SK-MEL-5 (cell line): ENCODE results near the gene SF3B4. TPM values are rescaled to one million over a fixed set of nuclear protein-coding genes. Genes with fewer than 3 reads are reported as not detected.
"Not testable (repeated sequence)": the region's sequence is repeated elsewhere in the genome, so short reads cannot be mapped to it uniquely, and the experiment has no call there.

Experiments used
- DNase-seq: peaks from one replicate; pipeline ENCODE4 v3.0.0-alpha.2; 2016; ENCODE audit warnings: low read depth, low spot score
- in situ Hi-C: cut with HindIII; loops from 2 replicates; pipeline ENCODE4 v1.10.0; 2016; ENCODE audit warnings: low sequenced_read_pairs, high pct_unique_total_duplicates, low pct_unique_long_range_greater_than_20kb
- total RNA-seq: library from RNA; depleted of rRNA; stranded (reverse); fragments of >200 nt; shearing (Covaris generic); gene quantifications from 2 replicates; pipeline ENCODE4 v1.2.3, GENCODE V29; 2014

SF3B4 gene
- total RNA-seq, 1 experiment from 2014 or later, result 15.4 TPM

DNA sequence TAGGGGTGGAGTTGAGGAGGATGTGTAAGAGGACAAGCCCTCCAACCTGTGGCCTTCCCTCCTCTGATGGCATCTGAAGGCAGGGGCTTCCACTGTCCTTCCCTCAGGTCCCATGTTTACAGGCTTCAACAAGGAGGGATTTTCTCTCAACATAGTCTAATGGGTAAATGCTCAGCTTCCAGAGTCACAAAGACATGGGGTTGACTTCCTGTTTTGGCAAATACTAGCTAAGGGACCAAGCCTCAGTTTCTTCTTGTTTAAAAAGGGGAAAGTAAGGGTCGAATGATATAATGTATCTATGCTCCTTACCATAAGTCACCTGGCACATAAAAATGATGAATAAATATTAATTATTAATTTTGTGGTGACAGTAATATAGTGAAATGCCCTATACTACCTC lies 13.1 kb downstream of the SF3B4 start:
- DNase-seq, result no peak
- in situ Hi-C loops, result no loop called here

DNA sequence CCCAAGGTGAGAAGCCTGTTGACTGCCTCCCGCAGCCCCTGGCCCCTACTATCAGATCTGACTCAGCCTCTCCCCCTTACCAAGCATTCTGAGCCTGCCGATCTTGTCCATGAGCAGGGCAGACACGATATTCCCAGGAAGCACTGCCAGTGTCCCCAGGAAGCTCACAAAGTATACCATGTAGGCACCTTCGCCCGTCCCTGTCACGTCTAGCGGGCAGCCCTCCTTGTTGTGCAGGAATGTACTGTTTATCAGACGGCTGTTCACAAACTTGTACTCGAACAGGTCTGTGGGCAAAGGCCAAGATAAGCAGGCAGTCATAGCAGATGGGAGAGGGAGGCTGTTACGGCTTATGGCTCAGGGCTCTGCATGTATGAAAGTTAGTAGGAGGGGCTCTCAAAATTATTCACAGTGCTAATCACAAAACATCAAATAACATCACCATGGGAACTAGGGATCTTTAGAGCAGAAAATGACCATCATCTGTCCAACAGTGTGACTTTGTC lies 21.0 kb downstream of the SF3B4 start:
- in situ Hi-C loops, result no loop called here
- no peak for DNase-seq

DNA sequence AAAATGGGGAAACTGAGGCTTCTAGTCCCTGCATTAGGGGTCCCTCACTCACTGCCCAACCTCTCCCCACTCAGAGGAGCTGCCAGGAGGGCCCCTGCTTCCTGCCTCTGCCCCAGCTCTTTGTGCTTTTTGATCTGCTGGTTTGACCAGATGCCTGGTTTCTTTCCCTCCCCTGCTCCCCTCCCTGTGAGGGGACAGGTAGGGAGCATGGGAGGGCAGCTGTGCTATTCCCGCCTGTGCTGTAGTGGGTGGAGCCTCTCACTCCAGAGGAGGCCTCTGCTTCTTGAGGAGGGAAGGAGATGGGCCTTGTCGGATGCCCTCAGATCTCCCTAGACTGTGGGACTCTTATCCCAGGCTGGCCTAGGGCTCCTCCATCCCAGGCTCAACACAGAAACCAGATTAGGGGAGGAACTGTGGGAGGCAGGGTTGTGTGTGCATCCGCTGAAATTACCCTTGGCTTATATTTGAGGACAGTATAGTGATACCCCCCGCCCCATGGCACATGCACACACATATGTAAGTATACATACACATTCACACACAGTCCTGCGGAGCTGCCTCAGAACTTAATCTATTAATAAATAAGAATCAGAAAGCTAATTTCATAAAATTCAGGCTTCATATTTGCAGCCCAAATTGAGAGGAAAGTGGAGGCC lies 23.6 kb downstream of the SF3B4 start:
- no peak for DNase-seq
- in situ Hi-C loops, result no loop called here

DNA sequence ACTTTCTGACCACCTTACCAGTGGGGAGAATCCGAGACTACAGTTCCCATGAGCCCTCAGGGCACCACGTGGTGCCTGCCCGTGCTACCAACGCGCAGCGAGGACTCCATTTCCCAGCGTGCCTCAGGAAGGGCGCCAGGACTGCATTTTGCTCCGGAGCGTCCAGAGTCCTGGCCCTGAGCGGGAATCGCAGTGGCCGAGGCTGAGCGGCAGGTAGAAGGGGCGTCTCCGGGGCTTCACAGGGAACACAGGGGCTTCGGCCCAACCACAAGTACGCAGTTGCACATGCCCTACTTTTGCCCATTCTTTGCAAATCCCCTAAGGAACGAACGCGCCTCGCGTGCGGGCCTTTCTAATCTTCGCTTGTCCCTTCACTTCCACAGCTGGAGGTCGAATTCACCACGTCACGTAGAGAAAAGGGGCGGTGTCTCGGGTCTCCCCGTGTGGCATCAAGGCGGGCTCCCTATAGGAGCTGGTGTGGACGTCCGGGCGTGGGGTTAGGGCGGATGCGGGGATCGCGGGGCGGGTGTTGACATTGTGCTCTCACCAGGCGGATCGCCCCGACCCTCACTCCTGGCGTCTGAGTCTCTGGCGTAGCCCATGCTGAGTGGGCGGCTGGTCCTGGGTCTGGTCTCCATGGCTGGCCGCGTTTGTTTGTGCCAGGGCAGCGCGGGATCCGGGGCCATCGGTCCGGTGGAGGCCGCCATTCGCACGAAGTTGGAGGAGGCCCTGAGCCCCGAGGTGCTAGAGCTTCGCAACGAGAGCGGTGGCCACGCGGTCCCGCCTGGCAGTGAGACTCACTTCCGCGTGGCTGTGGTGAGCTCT lies 27.9 kb downstream of the SF3B4 start, which contains the start of gene BOLA1:
Gene BOLA1, plus strand, starts transcription at position 109 of the 825 bp plus-strand sequence. Its CDS starts 492 bp downstream, at position 601.
- in situ Hi-C loops, result no loop called here
- DNase-seq, result peak; percentile 96

DNA sequence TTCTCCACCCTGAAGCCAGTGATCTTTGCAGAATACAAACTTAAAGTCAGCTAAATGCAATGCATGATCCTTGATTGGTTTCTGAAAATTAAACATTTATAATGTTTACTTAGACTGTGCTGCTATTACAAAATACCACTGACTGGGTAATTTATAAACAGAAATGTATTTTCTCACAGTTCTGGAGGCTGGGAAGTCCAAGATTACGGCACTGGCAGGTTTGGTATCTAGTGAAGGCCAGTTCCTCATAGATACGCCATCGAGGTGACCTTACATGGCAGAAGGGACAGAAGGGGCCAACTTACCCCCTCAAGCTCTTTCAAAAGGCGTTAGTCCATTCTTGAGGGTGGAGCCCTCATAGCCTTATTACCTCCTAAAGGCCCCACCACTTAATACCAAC lies 31.0 kb downstream of the SF3B4 start:
- in situ Hi-C loops, result no loop called here
- DNase-seq, result no peak

DNA sequence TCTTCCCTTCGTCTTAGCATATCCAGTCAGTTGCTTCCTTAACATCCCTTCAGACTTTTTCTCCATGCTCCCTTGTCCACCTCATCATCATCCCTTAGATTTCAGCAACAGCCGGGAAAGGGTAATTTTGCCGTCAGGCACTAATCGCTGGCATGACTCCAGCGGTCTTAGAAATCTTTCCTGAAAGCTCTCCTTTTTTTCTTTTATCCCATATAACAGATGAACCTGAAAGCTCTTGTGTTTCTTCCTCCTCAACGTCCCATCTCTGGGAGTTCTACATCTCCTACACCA lies 38.7 kb downstream of the SF3B4 start:
- DNase-seq, result peak; percentile 60
- in situ Hi-C loops, result no loop called here

DNA sequence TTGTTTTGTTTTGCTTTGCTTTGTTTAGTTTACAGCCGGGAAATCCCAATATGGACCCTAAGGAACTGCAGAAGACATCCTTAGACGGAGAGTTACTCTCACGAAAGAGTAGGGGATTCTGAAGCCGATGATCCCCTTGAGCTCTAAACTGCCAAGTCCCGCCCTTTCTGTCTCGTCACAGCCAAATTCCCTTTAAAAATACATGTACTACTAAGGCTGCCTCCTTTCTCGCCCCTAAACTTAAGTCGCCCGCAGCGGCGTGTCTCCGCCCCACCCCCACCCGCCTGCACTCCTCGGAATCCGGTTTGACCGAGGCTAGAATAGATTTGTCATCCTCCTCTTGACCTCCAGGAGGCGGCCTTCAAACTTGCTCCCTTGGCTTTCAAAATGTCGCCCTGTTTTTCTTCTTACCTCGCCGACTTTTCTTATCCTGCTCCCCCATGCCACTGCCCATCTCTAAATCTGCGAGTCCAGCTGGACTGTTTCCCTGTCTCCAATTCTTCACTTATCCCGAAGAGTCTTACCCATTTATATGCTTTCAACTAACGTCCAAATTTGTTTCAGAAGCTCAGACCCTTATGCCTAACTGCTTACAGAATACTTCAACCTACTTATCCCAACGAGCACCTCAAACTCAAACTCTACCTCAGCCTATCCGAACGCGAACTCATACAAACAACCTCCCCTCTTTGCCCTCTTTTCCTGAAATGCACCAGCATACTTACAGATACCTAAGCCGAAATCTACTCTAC lies 39.2 kb downstream of the SF3B4 start:
- peak; percentile 95 for DNase-seq
- in situ Hi-C loops, result no loop called here

DNA sequence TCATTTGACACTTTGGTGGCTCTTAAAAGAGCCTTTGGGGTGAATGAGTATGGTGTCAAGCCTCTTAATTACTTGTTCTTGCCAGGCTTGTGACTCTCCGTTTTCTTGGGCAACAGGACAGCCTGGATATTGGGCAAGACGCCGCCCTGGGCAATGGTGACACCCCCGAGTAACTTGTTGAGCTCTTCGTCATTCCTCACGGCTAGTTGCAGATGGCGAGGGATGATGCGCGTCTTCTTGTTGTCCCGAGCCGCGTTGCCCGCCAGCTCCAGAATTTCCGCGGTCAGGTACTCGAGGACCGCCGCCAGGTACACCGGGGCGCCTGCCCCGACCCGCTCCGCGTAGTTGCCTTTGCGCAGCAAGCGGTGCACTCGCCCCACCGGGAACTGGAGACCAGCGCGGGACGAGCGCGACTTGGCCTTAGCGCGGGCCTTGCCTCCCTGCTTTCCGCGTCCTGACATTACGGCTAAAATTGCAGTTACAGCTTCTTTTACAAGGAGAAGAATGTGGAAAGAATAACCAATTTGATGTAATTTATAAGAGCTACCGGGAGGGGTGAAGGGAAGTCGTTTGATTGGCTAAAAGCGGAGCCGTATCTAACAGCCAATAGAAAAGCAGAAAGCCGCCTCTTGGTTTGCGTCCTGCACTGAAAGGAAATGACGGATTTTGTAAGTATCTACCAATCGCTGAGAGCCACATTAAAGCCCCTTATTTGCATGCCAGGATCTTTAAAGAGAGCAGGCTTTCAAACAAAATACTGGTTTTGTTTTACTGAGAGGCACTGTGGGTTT lies 40.0 kb downstream of the SF3B4 start:
- in situ Hi-C loops, result no loop called here
- DNase-seq, result peak; percentile 99

DNA sequence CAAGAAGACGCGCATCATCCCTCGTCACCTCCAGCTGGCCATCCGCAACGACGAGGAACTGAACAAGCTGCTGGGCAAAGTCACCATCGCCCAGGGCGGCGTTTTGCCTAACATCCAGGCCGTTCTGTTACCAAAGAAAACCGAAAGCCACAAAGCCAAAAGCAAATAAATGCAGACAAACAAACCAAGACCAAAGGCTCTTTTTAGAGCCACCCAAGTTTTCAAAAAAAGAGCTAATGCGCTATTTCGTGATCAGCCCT lies 40.5 kb downstream of the SF3B4 start:
- DNase-seq, in situ Hi-C loops: not testable (repeated sequence)

DNA sequence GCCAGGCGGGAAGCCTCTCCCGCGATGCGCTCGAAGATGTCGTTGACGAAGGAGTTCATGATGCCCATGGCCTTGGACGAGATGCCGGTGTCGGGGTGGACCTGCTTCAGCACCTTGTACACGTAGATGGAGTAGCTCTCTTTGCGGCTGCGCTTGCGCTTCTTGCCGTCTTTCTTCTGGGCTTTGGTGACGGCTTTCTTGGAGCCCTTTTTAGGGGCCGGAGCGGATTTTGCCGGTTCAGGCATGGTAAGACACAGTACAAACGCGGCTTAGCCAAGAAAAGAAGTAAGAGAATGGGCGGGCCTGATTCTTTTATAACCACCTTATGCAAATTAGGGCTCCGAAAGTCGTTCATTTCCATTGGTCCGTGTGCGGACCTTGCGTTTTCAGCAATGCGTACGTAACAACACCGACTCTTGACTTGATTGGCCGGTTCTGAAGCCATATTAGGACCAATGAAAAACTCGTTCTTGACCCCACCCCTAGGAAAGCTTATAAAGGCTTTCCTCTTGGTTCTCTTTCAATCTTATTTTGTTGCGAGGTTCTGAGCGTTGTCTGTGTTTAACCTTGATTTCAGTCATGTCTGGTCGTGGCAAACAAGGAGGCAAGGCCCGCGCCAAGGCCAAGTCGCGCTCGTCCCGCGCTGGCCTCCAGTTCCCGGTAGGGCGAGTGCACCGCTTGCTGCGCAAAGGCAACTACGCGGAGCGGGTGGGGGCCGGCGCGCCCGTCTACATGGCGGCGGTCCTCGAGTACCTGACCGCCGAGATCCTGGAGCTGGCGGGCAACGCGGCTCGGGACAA lies 41.0 kb downstream of the SF3B4 start:
- DNase-seq, result peak; percentile 100
- in situ Hi-C loops, result no loop called here

DNA sequence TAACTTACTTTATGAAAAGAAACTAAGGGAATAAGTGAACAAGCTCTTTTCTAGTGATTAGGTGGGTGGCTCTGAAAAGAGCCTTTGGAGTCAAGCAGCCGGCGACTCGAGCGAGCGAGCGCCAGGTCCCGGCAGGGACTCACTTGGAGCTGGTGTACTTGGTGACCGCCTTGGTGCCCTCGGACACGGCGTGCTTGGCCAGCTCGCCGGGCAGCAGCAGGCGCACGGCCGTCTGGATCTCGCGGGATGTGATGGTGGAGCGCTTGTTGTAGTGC lies 41.5 kb downstream of the SF3B4 start:
- DNase-seq, in situ Hi-C loops: not testable (repeated sequence)

DNA sequence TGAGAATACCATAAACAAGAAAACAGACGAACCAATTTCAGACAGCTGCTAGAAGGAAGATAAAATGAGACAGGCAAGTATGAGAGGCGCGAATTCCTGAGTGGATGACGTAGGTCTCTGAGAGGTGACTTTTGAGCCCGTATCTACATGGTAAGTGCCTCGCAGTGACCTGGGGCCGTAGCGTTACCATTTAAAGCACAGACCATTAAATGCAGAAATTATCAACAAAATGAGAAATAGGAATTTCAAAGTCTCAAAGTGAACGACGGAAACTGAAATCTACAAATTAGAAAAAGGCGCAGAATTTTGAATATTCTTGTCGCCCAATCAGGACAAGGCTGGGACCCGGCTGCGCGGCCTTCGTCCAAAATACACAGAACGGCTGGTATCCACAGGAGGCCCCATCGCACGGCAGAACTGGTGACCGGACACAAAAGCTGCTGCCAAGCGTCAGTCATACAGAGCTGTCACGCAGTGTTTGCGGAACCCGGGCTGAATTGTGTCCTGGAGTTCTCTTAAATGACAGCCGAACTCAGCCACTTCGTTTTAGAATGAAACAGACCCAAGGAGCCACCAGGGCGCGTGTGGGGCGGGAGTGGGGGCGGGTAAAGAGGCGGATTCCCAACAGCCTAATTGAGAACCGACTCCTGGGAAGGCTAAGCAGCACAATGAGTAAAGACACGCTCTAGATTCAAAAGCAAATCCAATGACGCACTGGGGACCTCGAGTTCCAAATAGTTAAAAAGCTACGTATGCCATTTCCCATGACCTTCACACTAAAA lies 42.1 kb downstream of the SF3B4 start:
- in situ Hi-C loops, result no loop called here
- DNase-seq, result peak; percentile 90

DNA sequence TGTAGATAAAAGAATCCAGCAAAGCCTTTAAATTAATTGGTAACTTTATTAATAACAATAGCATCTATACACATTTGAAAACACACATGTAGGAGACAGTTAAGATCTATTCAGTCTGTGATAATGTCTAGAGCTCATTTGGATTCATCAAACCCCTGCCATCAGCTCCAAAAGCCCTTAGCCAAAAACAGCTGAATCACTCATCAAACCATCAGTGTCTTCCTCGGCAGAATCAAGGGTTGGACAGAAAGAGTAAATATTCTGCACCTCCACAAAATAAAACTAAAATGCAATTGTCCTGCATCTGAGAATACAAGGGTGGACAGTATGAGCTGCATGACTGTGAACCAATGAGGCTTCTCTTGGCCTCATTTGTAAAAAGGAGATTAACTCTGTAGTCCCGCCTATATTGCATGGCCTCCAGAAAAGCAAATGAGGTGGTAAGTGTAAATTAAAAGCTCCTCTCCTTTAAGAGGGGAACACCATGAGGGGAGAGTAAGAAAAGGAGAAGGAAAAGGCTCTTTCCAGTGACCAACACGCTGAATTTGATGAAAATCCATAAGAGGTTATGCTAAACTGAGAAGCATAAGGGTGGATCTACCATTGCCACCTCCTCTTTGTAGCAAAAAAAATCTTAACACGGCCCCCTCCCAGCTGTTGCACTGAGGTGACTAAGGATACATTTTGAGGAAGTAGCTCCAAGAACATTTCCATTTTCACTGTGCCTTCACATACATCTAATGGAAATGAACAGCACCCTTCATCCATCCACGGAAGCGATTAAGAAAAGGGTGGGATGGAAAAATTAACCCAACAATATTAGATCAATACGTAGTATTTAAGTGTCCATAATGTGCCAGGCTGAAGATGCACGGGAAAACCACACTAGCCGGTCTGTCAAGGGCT lies 42.9 kb downstream of the SF3B4 start:
- in situ Hi-C loops, result no loop called here
- peak; percentile 40 for DNase-seq

DNA sequence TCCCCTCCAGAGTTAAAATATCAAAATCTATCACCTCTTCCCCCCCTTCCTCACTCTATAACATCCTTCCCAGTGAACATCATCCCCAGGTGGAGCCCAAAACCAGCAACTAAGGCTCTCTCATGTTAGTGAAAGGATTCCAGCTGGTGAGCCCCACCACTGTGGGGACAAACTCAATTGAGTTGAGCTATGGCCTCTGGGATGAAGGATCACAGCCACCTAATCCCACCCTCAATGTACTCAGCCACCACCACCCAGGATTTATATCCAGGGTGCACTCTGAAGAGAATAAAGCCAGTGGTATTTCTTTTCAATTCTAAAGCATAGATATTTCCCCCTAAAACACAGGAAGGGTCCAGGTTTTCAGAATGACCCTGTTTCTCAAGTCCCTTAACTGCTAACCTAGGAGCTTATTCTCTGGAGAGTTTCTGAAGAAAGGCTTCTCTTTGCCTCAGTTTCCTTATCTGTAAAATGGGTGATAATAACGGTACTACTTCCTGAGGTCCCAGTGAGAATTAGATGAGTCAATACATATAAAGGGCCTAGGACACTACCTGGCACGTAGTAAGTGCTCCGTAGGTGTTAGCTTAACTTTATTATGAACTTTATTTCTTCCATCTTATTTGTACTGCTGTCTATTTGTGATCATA lies 43.9 kb downstream of the SF3B4 start:
- in situ Hi-C loops, result no loop called here

DNA sequence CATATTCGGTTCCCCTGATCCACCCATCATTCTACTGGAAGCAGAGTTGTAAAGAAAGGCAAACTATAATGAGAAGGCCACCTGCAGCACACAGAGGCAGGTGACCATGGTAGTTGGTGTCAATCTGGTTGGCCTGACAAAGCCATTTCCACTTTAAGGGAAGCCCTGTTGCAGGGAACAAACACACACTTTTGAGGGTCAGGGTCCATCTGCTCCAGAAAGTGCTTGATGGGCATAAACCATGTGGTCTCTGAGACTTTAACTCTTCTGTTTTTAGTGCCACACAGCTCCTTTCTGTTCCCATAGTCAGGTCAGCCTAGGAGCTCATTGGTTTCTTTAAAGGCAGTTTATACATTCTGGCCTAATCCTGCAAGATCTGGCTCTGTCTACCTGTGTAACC lies 45.7 kb downstream of the SF3B4 start:
- in situ Hi-C loops, result no loop called here

More for the DNA sequence above, 43.9 kb downstream of the SF3B4 start:
- no peak for DNase-seq

More for the DNA sequence above, 45.7 kb downstream of the SF3B4 start:
- DNase-seq, result no peak
